Osteoblast (primary cell): ENCODE measurements around the gene CEMP1. TPM values are rescaled to one million over a fixed set of nuclear protein-coding genes. Genes with fewer than 3 reads are reported as not detected.
A peak's percentile ranks its signal among the peaks of the same experiment; 100 is the strongest.

Experiments
- DNase-seq: peaks from one replicate; pipeline ENCODE4 v3.0.0; 2011; ENCODE audit warnings: low spot score, mixed read lengths; ENCODE audit not compliant: insufficient read length; ENCODE audit errors: missing footprints
- H2AFZ ChIP-seq: 2 replicates; pipeline ENCODE4 v1.6.0; 2011; ENCODE audit warnings: mild to moderate bottlenecking, low read length
- H3K27ac ChIP-seq: 2 replicates; pipeline ENCODE4 v1.5.1; 2011; ENCODE audit warnings: mild to moderate bottlenecking, low read depth, low read length, moderate library complexity
- H3K27me3 ChIP-seq: 2 replicates; pipeline ENCODE4 v1.6.0; 2012; ENCODE audit warnings: mild to moderate bottlenecking, control low read depth, inconsistent platforms, low read length, moderate library complexity; ENCODE audit not compliant: insufficient read depth
- H3K36me3 ChIP-seq: 2 replicates; pipeline ENCODE4 v1.5.1; 2011; ENCODE audit warnings: mild to moderate bottlenecking, low read length, control low read depth, moderate library complexity; ENCODE audit not compliant: insufficient read depth
- H3K4me1 ChIP-seq: 2 replicates; pipeline ENCODE4 v1.5.1; 2011; ENCODE audit warnings: mild to moderate bottlenecking, low read length, control low read depth, moderate library complexity; ENCODE audit not compliant: insufficient read depth
- H3K4me2 ChIP-seq: 2 replicates; pipeline ENCODE4 v1.6.0; 2011; ENCODE audit warnings: mild to moderate bottlenecking, low read length; ENCODE audit not compliant: insufficient read depth
- H3K4me3 ChIP-seq: fragments of 200-600 bp; sonication (generic); 3 replicates; pipeline ENCODE4 v1.5.1; 2012; ENCODE audit warnings: mild to moderate bottlenecking, low read length, inconsistent platforms; ENCODE audit not compliant: insufficient read depth
- H3K79me2 ChIP-seq: 2 replicates; pipeline ENCODE4 v1.6.0; 2012; ENCODE audit warnings: mild to moderate bottlenecking, low read length, control low read depth, inconsistent platforms; ENCODE audit not compliant: insufficient read depth
- H3K9me3 ChIP-seq: 2 replicates; pipeline ENCODE4 v1.5.1; 2011; ENCODE audit warnings: low read depth, low read length, control low read depth
- H4K20me1 ChIP-seq: 2 replicates; pipeline ENCODE4 v1.6.0; 2012; ENCODE audit warnings: mild to moderate bottlenecking, low read length, control low read depth; ENCODE audit not compliant: insufficient read depth
- small RNA-seq: library from RNA; depleted of rRNA; stranded (forward); fragments of <200 nt; gene quantifications from one replicate; pipeline ENCODE3, GENCODE V24; 2012
- total RNA-seq: library from RNA; depleted of rRNA; stranded (reverse); fragments of >200 nt; gene quantifications from 2 replicates; pipeline ENCODE4 v1.2.3, GENCODE V29; 2012
- TF ChIP-seq, protein P1 (sequence below): IDR thresholded peaks from 2 replicates; pipeline ENCODE4 v1.5.1; 2011; ENCODE audit warnings: mild to moderate bottlenecking, low read depth, low read length, moderate library complexity; ENCODE audit errors: extremely low read depth

CEMP1 gene
- total RNA-seq, 1 donor = not detected

DNA sequence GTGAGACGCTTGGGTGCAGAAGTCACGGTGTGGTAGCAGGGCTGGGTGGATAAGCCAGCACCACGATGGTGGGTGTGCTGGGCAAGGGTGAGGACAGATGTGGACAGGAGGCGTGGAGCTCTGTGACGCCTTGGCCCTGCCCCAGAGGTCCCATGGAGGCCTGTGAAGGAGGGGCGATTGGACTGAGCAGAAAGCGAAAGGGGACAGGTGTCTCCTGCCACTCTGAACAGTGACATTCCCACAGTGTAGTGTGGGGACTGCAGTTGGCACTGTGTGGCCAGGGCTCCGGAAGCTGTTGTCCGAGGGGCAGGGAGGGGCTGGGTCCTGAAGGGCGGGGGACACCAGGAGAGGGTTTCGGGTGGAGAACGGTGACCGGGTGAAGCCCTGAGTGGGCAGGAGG lies 49.0 kb downstream of the CEMP1 start:
- Histone ChIP-seq H3K9me3 (no peaks in the 10 kb centered on the region), H3K36me3 (no peaks in the 10 kb centered on the region), H3K27me3 (no peaks in the 10 kb centered on the region), H3K27ac (peak overlapping the region; percentile 68), H3K4me1 (peaks cover 14% of the 10 kb centered on the region), H2AFZ (peak overlapping the region; percentile 90), H3K4me3 (peak overlapping the region; percentile 66), H3K4me2 (peak overlapping the region; percentile 81), H3K79me2 (peaks cover 59% of the 10 kb centered on the region), H4K20me1 (peaks cover 21% of the 10 kb centered on the region)
- no peak for DNase-seq
- TF ChIP-seq, protein P1, sequence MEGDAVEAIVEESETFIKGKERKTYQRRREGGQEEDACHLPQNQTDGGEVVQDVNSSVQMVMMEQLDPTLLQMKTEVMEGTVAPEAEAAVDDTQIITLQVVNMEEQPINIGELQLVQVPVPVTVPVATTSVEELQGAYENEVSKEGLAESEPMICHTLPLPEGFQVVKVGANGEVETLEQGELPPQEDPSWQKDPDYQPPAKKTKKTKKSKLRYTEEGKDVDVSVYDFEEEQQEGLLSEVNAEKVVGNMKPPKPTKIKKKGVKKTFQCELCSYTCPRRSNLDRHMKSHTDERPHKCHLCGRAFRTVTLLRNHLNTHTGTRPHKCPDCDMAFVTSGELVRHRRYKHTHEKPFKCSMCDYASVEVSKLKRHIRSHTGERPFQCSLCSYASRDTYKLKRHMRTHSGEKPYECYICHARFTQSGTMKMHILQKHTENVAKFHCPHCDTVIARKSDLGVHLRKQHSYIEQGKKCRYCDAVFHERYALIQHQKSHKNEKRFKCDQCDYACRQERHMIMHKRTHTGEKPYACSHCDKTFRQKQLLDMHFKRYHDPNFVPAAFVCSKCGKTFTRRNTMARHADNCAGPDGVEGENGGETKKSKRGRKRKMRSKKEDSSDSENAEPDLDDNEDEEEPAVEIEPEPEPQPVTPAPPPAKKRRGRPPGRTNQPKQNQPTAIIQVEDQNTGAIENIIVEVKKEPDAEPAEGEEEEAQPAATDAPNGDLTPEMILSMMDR = no peak

GRCh38 chr16:2481676-2482075 lies 49.5 kb downstream of the CEMP1 start:
- TF ChIP-seq, protein P1 = no peak
- no peak for DNase-seq
- Histone ChIP-seq H3K27me3 (no peaks in the 10 kb centered on the region), H3K4me2 (no peak overlapping the region), H3K36me3 (no peaks in the 10 kb centered on the region), H4K20me1 (peaks cover 21% of the 10 kb centered on the region), H3K9me3 (no peaks in the 10 kb centered on the region), H3K4me3 (no peak overlapping the region), H3K27ac (no peak overlapping the region), H3K79me2 (peaks cover 57% of the 10 kb centered on the region), H3K4me1 (peaks cover 14% of the 10 kb centered on the region), H2AFZ (no peak overlapping the region)

- H3K27me3 ChIP-seq = no peaks in the 10 kb centered on the region
- peaks cover 21% of the 10 kb centered on the region for H4K20me1 ChIP-seq
- no peak overlapping the region for H3K4me2 ChIP-seq
- no peak overlapping the region for H3K4me3 ChIP-seq
- peaks cover 15% of the 10 kb centered on the region for H3K4me1 ChIP-seq
- TF ChIP-seq, protein P1 = no peak
- H3K79me2 ChIP-seq = peaks cover 57% of the 10 kb centered on the region
- no peak overlapping the region for H3K27ac ChIP-seq
- H2AFZ ChIP-seq = no peak overlapping the region
- no peaks in the 10 kb centered on the region for H3K36me3 ChIP-seq
- no peak for DNase-seq
- H3K9me3 ChIP-seq = no peaks in the 10 kb centered on the region
These were observed 50.3 kb downstream of the CEMP1 start for GRCh38 chr16:2480948-2481347.

Small RNAs within 50 kb of the gene (small RNA-seq; reads per million reads assigned to genes)
- gene AC093525.1 (not detected), gene MIR3178 (not detected)

Other genes with a start within 250 kb of the CEMP1 start
- gene ABCA3, start 190.7 kb downstream of the CEMP1 start, total RNA-seq = 0.88 and 1.4 TPM in 2 replicates
- 6.9 and 7.4 TPM in 2 replicates for gene CCNF, start 102.0 kb downstream of the CEMP1 start, total RNA-seq
- gene TEDC2, start 71.3 kb downstream of the CEMP1 start, total RNA-seq = 3.5 and 5.1 TPM in 2 replicates
- under 0.01 and 0.36 TPM in 2 replicates for gene NTN3, start 60.1 kb downstream of the CEMP1 start, total RNA-seq
- 15.9 and 16.6 TPM in 2 replicates for gene TBC1D24, start 56.3 kb downstream of the CEMP1 start, total RNA-seq
- gene ATP6V0C, start 17.5 kb downstream of the CEMP1 start, total RNA-seq = 18.8 and 22.7 TPM in 2 replicates
- gene AMDHD2, start 11.0 kb downstream of the CEMP1 start, total RNA-seq = 88.4 and 94.8 TPM in 2 replicates
- 19.2 and 23.2 TPM in 2 replicates for gene PDPK1, start 6.6 kb upstream of the CEMP1 start, total RNA-seq
- gene KCTD5, start 151.1 kb upstream of the CEMP1 start, total RNA-seq = 19.2 and 21.7 TPM in 2 replicates
- 1.5 and 2.5 TPM in 2 replicates for gene PRSS27, start 188.8 kb upstream of the CEMP1 start, total RNA-seq
- gene SRRM2, start 221.2 kb upstream of the CEMP1 start, total RNA-seq = 56.8 and 62.2 TPM in 2 replicates
- 173 and 195 TPM in 2 replicates for gene ELOB, start 245.9 kb upstream of the CEMP1 start, total RNA-seq